ENCODE results near the gene AGO1. TPM values are rescaled to one million over a fixed set of nuclear protein-coding genes. Genes with fewer than 3 reads are reported as not detected.
A peak's percentile ranks its signal among the peaks of the same experiment; 100 is the strongest.

The AGO1 gene
- total and polyA plus RNA-seq, 10 of the 15 experiments (the other 5 are each of a cell fraction or from before 2014, with no cell fraction given), result 1.8 to 24.0 (median 8.1) TPM

DNA sequence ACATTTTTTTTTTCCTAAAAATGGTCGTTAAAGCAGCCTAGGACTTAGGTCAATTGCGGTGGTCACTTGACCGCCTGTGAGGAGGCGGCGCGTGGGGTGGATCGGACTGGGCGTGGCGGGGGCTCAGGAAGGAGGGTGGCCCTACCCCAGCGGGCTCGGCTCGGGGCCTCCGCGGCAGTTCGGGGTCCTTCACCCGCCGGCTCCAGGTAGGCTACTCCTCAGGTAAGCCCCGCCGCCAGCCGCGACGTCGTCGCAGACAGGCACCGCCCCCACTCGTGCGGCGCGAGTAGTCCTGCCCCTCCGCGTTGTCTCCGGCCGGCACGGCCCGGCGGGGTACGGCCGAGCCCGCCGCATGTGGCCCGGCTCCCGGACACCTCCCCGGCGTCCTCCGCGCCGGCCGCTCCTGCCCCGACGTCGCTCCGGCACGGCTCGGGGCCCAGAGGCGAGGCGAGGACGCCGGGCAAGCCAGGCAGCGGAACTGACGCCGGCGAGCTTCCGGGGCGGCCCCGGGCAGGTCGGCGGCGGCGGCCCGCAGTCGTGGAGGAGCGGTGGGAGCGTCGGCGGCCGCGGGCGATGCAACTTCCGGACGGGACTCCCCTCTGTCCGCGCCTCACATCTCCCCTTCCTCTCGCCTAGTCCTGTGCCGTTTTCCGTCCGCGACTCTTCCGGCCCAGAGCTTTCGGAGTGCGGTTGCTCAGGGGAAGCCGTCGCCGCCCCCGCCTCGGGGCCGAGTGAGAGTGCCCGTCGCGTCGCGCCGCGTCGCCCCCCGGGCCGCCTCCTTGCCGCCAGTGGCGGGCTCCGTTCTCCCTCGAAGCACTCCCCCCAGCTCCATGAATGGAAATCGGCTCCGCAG lies 47.8 kb downstream of the AGO1 start, which contains the start of gene AGO3:
Gene AGO3 (plus strand): TSS at position 513 of the 853 bp plus-strand sequence. CDS start 322 bp downstream, at position 835.
- peak within 1 kb of the TSS; percentile 78 for H3K27ac ChIP-seq (ENCODE audit: control insufficient read depth, insufficient read depth)
- DNase-seq (ENCODE audit: low read depth, low spot score), result peak; percentile 60
- ATAC-seq, result peak; percentile 91
- no peaks in the 10 kb centered on the region for H3K27me3 ChIP-seq (replicated peaks in 1 of 2; ENCODE audit: control insufficient read depth in 2 of 2, insufficient read depth in 2 of 2, low read length in 1 of 2)
- under 1% methylated on average over 75 of the region's 112 CpGs for WGBS (ENCODE audit: insufficient coverage, insufficient replicate concordance, low lambda C conversion rate, missing lambda C conversion rate)
- POLR2A ChIA-PET, result interaction anchor here (0.5 to 1.6 kb wide), 10 partner anchors 13 to 293 kb away, joined by 3 to 7 read pairs (median 4); partner anchors contain the start of genes AGO1 and THRAP3
- peaks cover 39% of the 10 kb centered on the region for H3K79me2 ChIP-seq (ENCODE audit: control insufficient read depth, insufficient read depth, low read length)
- peaks cover 5% of the 10 kb centered on the region for H3K4me1 ChIP-seq (ENCODE audit: control insufficient read depth, insufficient read depth, low read length)
- in situ Hi-C loops (cut with MboI), result no loop called here
- H3K36me3 ChIP-seq (ENCODE audit: control insufficient read depth in 2 of 2, insufficient read depth in 2 of 2, low read length in 1 of 2), result no peaks in the 10 kb centered on the region
- RAD21 ChIA-PET (ENCODE audit: unreplicated experiment), result interaction anchor here (0.8 to 2.3 kb wide), 3 partner anchors 44 to 48 kb away, joined by 3 to 6 read pairs (median 3); partner anchors contain the start of gene AGO1
- peak within 1 kb of the TSS; percentile 88 for H3K9ac ChIP-seq (ENCODE audit: control insufficient read depth, insufficient read depth, low read length)
- H4K20me1 ChIP-seq (ENCODE audit: control insufficient read depth, insufficient read depth), result no peaks in the 10 kb centered on the region
- CTCF ChIA-PET, result interaction anchor here (1.1 to 1.3 kb wide), 3 partner anchors 45 to 49 kb away, joined by 3 to 4 read pairs (median 3); partner anchors contain the start of gene AGO1
- peak within 1 kb of the TSS; percentile 97 for H3K4me2 ChIP-seq (ENCODE audit: control insufficient read depth, insufficient read depth)
- intact Hi-C loops (cut with micrococcal nuclease; ENCODE audit: unreplicated experiment), result loop anchor here (2.0 kb wide), 2 partner anchors 48 to 158 kb away; partner anchors contain the start of genes ADPRS and AGO1
- FAIRE-seq, result peak; percentile 62
- H3K4me3 ChIP-seq, result peak within 1 kb of the TSS; percentile 97
- no peaks in the 10 kb centered on the region for H3K9me3 ChIP-seq (replicated peaks; ENCODE audit: control insufficient read depth, insufficient read depth, low read length)
- SMC1A ChIA-PET (ENCODE audit: uncharacterized antibody, unreplicated experiment), result interaction anchor here (0.9 to 2.5 kb wide), 5 partner anchors 11 to 219 kb away, joined by 3 to 12 read pairs (median 5); partner anchors contain the start of gene AGO1
- BruUV-seq (replicated peaks), result no TSS peak
- peak within 1 kb of the TSS; percentile 91 for H2AFZ ChIP-seq (ENCODE audit: control insufficient read depth, low read depth, low read length)
- TF ChIP-seq KLF5 (IDR thresholded peaks at IDR 0.05; ENCODE audit: partially characterized antibody) (peak; percentile 81), BACH1 (IDR thresholded peaks at IDR 0.05; ENCODE audit: borderline replicate concordance) (peak; percentile 93), ZZZ3 (IDR thresholded peaks at IDR 0.05; ENCODE audit: control insufficient read depth, insufficient read length, low read depth) (no peak), NR2C2 (IDR thresholded peaks at IDR 0.05; ENCODE audit: borderline replicate concordance, control insufficient read depth, insufficient read length, low read depth) (no peak), ZNF217 (IDR thresholded peaks at IDR 0.05) (0 out of 2 replicates have a peak, but pooled peaks have one; percentile 78), TARDBP (IDR thresholded peaks at IDR 0.05; ENCODE audit: borderline replicate concordance) (no peak), TCF3 (IDR thresholded peaks at IDR 0.05; ENCODE audit: borderline replicate concordance, insufficient read depth, low read depth, low read length) (peak; percentile 27; the same call in 1 of the 2 replicates), CHD4 (IDR thresholded peaks at IDR 0.05) (no peak), FOXM1 (IDR thresholded peaks at IDR 0.05; ENCODE audit: low read depth, low read length) (no peak), RCOR1 (conservative IDR thresholded peaks at IDR 0.05; ENCODE audit: low read depth, low read length) (no peak), ETV6 (conservative IDR thresholded peaks at IDR 0.05 in 1 of 2, IDR thresholded peaks at IDR 0.05 in 1 of 2; ENCODE audit: borderline replicate concordance in 1 of 2, low read depth in 1 of 2) (peak in 1 of 2 experiments; percentile 94; a peak in 2 of 4 replicates), IKZF2 (IDR thresholded peaks at IDR 0.05) (no peak)
- TF ChIP-seq, protein P1, sequence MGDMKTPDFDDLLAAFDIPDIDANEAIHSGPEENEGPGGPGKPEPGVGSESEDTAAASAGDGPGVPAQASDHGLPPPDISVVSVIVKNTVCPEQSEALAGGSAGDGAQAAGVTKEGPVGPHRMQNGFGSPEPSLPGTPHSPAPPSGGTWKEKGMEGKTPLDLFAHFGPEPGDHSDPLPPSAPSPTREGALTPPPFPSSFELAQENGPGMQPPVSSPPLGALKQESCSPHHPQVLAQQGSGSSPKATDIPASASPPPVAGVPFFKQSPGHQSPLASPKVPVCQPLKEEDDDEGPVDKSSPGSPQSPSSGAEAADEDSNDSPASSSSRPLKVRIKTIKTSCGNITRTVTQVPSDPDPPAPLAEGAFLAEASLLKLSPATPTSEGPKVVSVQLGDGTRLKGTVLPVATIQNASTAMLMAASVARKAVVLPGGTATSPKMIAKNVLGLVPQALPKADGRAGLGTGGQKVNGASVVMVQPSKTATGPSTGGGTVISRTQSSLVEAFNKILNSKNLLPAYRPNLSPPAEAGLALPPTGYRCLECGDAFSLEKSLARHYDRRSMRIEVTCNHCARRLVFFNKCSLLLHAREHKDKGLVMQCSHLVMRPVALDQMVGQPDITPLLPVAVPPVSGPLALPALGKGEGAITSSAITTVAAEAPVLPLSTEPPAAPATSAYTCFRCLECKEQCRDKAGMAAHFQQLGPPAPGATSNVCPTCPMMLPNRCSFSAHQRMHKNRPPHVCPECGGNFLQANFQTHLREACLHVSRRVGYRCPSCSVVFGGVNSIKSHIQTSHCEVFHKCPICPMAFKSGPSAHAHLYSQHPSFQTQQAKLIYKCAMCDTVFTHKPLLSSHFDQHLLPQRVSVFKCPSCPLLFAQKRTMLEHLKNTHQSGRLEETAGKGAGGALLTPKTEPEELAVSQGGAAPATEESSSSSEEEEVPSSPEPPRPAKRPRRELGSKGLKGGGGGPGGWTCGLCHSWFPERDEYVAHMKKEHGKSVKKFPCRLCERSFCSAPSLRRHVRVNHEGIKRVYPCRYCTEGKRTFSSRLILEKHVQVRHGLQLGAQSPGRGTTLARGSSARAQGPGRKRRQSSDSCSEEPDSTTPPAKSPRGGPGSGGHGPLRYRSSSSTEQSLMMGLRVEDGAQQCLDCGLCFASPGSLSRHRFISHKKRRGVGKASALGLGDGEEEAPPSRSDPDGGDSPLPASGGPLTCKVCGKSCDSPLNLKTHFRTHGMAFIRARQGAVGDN (IDR thresholded peaks at IDR 0.05), result peak; percentile 94
- TF ChIP-seq, protein P2, sequence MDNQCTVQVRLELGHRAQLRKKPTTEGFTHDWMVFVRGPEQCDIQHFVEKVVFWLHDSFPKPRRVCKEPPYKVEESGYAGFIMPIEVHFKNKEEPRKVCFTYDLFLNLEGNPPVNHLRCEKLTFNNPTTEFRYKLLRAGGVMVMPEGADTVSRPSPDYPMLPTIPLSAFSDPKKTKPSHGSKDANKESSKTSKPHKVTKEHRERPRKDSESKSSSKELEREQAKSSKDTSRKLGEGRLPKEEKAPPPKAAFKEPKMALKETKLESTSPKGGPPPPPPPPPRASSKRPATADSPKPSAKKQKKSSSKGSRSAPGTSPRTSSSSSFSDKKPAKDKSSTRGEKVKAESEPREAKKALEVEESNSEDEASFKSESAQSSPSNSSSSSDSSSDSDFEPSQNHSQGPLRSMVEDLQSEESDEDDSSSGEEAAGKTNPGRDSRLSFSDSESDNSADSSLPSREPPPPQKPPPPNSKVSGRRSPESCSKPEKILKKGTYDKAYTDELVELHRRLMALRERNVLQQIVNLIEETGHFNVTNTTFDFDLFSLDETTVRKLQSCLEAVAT (IDR thresholded peaks at IDR 0.05), result no peak
- TF ChIP-seq, protein P3, sequence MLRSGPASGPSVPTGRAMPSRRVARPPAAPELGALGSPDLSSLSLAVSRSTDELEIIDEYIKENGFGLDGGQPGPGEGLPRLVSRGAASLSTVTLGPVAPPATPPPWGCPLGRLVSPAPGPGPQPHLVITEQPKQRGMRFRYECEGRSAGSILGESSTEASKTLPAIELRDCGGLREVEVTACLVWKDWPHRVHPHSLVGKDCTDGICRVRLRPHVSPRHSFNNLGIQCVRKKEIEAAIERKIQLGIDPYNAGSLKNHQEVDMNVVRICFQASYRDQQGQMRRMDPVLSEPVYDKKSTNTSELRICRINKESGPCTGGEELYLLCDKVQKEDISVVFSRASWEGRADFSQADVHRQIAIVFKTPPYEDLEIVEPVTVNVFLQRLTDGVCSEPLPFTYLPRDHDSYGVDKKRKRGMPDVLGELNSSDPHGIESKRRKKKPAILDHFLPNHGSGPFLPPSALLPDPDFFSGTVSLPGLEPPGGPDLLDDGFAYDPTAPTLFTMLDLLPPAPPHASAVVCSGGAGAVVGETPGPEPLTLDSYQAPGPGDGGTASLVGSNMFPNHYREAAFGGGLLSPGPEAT (IDR thresholded peaks at IDR 0.05; ENCODE audit: low read depth), result no peak
